B cell (primary cell): ENCODE data around the gene ZNF311. TPM values are rescaled to one million over a fixed set of nuclear protein-coding genes. Genes with fewer than 3 reads are reported as not detected.

Source experiments
- ATAC-seq: fragments of 200-7000 bp; cut with Tn5 transposase; one replicate; pipeline ENCODE4 v1.10.0; 2021; ENCODE audit warnings: low read depth, mild to moderate bottlenecking, moderate number of reproducible peaks, moderate library complexity
- CTCF ChIA-PET: fragments of 350-600 bp; sonication (Branson Sonifier 250); formaldehyde crosslinking; loops from one replicate; lab custom pipeline; 2021; ENCODE audit warnings: antibody characterized with exemption, inconsistent platforms; lab: Charles Lee
- POLR2A ChIA-PET: fragments of 350-600 bp; sonication (Branson Sonifier 250); formaldehyde crosslinking; loops from one replicate; lab custom pipeline; 2021; ENCODE audit warnings: antibody characterized with exemption; lab: Charles Lee
- DNase-seq: peaks from one replicate; pipeline ENCODE4 v3.0.0; 2013
- H2AFZ ChIP-seq: 2 replicates; pipeline ENCODE4 v1.6.1; 2012; ENCODE audit warnings: mild to moderate bottlenecking, low read depth, low read length; ENCODE audit not compliant: insufficient read depth, poor library complexity, severe bottlenecking
- H3K27ac ChIP-seq, 2 donors: 1 replicate in 1 of 2; 2 replicates in 1 of 2; pipeline ENCODE4 v1.5.1; 2012 to 2013; ENCODE audit warnings: low read length in 2 of 2, mild to moderate bottlenecking in 2 of 2, moderate library complexity in 1 of 2
- H3K27me3 ChIP-seq, 4 experiments: fragments of 200-600 bp in 1 of 4; sonication (generic) in 1 of 4; replicated peaks in 1 of 4; 1 replicate in 2 of 4; 2 replicates in 2 of 4; pipeline versions ENCODE4 v1.6.1 to v1.7.0; 2013 to 2016; ENCODE audit warnings: low read length in 3 of 4, mild to moderate bottlenecking in 2 of 4, mixed read lengths in 1 of 4, moderate library complexity in 1 of 4; ENCODE audit not compliant: insufficient read depth in 4 of 4, control insufficient read depth in 3 of 4; ENCODE audit errors: control extremely low read depth in 1 of 4
- H3K36me3 ChIP-seq, 2 experiments: replicated peaks in 1 of 2; 1 replicate in 1 of 2; 2 replicates in 1 of 2; pipeline versions ENCODE4 v1.6.1 to v1.7.1; 2013; ENCODE audit warnings: low read length in 1 of 2; ENCODE audit not compliant: insufficient read depth in 2 of 2, control insufficient read depth in 1 of 2; ENCODE audit errors: control extremely low read depth in 1 of 2, extremely low read depth in 1 of 2
- H3K4me1 ChIP-seq, 2 donors: fragments of 200-600 bp in 1 of 2; sonication (generic) in 1 of 2; 1 replicate in 1 of 2; 2 replicates in 1 of 2; pipeline versions ENCODE4 v1.5.1 to v1.6.1; 2013 to 2017; ENCODE audit warnings: low read length in 2 of 2; ENCODE audit not compliant: control insufficient read depth in 2 of 2, insufficient read depth in 2 of 2
- H3K4me2 ChIP-seq: replicated peaks from 2 replicates; pipeline ENCODE3; 2012; ENCODE audit warnings: mild to moderate bottlenecking, low read depth, low read length; ENCODE audit not compliant: poor library complexity, severe bottlenecking
- H3K4me3 ChIP-seq, 5 experiments: fragments of 200-600 bp in 1 of 5; sonication (generic) in 1 of 5; 1 replicate in 3 of 5; 2 replicates in 2 of 5; pipeline versions ENCODE4 v1.5.1 to v1.7.0; 2011 to 2016; ENCODE audit warnings: low read length in 4 of 5, mild to moderate bottlenecking in 4 of 5, low read depth in 2 of 5, control low read depth in 1 of 5, moderate library complexity in 1 of 5; ENCODE audit not compliant: insufficient read depth in 1 of 5; ENCODE audit errors: control extremely low read depth in 1 of 5, extremely low read depth in 1 of 5
- H3K79me2 ChIP-seq: fragments of 200-600 bp; sonication (generic); one replicate; pipeline ENCODE4 v1.6.0; 2016; ENCODE audit warnings: low read length; ENCODE audit not compliant: control insufficient read depth, insufficient read depth
- H3K9ac ChIP-seq: fragments of 200-600 bp; sonication (generic); 2 replicates; pipeline ENCODE4 v1.6.1; 2017; ENCODE audit warnings: mild to moderate bottlenecking, low read length, moderate library complexity
- H3K9me3 ChIP-seq, 3 donors: one replicate each; pipeline versions ENCODE4 v1.6.1 to v1.7.1; 2013; ENCODE audit warnings: low read length in 2 of 3; ENCODE audit not compliant: control insufficient read depth in 2 of 3, insufficient read depth in 1 of 3; ENCODE audit errors: control extremely low read depth in 1 of 3
- H4K20me1 ChIP-seq: 2 replicates; pipeline ENCODE4 v1.6.0; 2012; ENCODE audit warnings: mild to moderate bottlenecking, low read length; ENCODE audit not compliant: insufficient read depth, control insufficient read depth, poor library complexity, severe bottlenecking
- H3K27ac Mint-ChIP-seq: one replicate; pipeline ENCODE4 v1.8.0; 2021; ENCODE audit warnings: mixed read lengths
- H3K27me3 Mint-ChIP-seq: one replicate; pipeline ENCODE4 v1.8.0; 2021; ENCODE audit warnings: mixed read lengths
- H3K4me1 Mint-ChIP-seq: one replicate; pipeline ENCODE4 v1.8.0; 2021; ENCODE audit warnings: mixed read lengths
- H3K4me3 Mint-ChIP-seq: one replicate; pipeline ENCODE4 v1.8.0; 2021; ENCODE audit warnings: mixed read lengths
- H3K9me3 Mint-ChIP-seq: one replicate; pipeline ENCODE4 v1.8.0; 2022; ENCODE audit warnings: mixed read lengths; ENCODE audit not compliant: insufficient read depth
- EZH2 ChIP-seq: IDR thresholded peaks from 2 replicates; pipeline ENCODE4 v1.6.1; 2012; ENCODE audit warnings: borderline replicate concordance, low read depth, mild to moderate bottlenecking, moderate library complexity, low read length; ENCODE audit not compliant: insufficient read depth, poor library complexity, severe bottlenecking
- WGBS: methylation state at CpG from one replicate; pipeline ENCODE4 v1.1.5; 2013; ENCODE audit warnings: missing lambda C conversion rate; ENCODE audit not compliant: insufficient coverage; 5-methylcytosine and 5-hydroxymethylcytosine counted together
- intact Hi-C: fragments of 100-400 bp; cut with micrococcal nuclease; formaldehyde crosslinking; loops from one replicate; pipeline ENCODE4 v1.10.0; 2022
- polyA plus RNA-seq: library from polyadenylated mRNA; depleted of rRNA; stranded (reverse); fragments of >200 nt; gene quantifications from 2 replicates; pipeline ENCODE4 v1.2.3, GENCODE V29; 2012
- total RNA-seq, 2 donors: library from RNA; stranded (reverse); fragments of 120-200 nt in 1 of 2; gene quantifications; 1 replicate in 1 of 2; 2 replicates in 1 of 2; pipeline versions ENCODE4 v1.2.3 to v1.2.4, GENCODE V29; 2013 to 2022
- TF ChIP-seq, protein P1 (sequence below): fragments of 200-600 bp; IDR thresholded peaks from one replicate; pipeline ENCODE4 v1.8.0; 2022; ENCODE audit warnings: antibody characterized with exemption, mild to moderate bottlenecking

Gene ZNF311
- total and polyA plus RNA-seq, 2 donors (not counting 1 experiment from before 2014, with no cell fraction given) = 0.17 TPM; not detected in 1

- H3K4me1 Mint-ChIP-seq = peaks cover 55% of the 10 kb centered on the region
- no peaks in the 10 kb centered on the region for H4K20me1 ChIP-seq
- intact Hi-C loops = loop anchor here (1.0 to 5.0 kb wide), 6 partner anchors 58 to 1294 kb away; partner anchors contain the start of gene TRIM27
- H2AFZ ChIP-seq = peak overlapping the region; percentile 30
- peak; percentile 48 for ATAC-seq
- peak overlapping the region; percentile 96 for H3K27ac Mint-ChIP-seq
- peak; percentile 78 for DNase-seq
- H3K4me2 ChIP-seq = peak overlapping the region; percentile 70
- no peak overlapping the region for H3K27ac ChIP-seq
- peak overlapping the region; percentile 93 for H3K4me3 Mint-ChIP-seq
- peak overlapping the region; percentile 67 to 97 (median 75) for H3K4me3 ChIP-seq
- H3K79me2 ChIP-seq = no peaks in the 10 kb centered on the region
- CTCF ChIA-PET = interaction anchor here (0.6 to 3.2 kb wide), 10 partner anchors 17 to 1293 kb away, joined by 3 to 34 read pairs (median 4); no protein-coding TSS in a partner anchor
- POLR2A ChIA-PET = interaction anchor here (1.1 kb wide), 1 partner anchor 58 kb away, joined by 4 read pairs; no protein-coding TSS in a partner anchor
- H3K27me3 ChIP-seq = peaks cover 0 to 21% (median 9%) of the 10 kb centered on the region in 4 experiments
- peak overlapping the region; percentile 69 for H3K9ac ChIP-seq
- no peaks in the 10 kb centered on the region for H3K36me3 ChIP-seq
- peaks cover 25% of the 10 kb centered on the region for H3K27me3 Mint-ChIP-seq
- no peaks in the 10 kb centered on the region for H3K9me3 Mint-ChIP-seq
- H3K4me1 ChIP-seq = peaks cover 37 to 38% of the 10 kb centered on the region in 2 donors
- TF ChIP-seq, protein P1, sequence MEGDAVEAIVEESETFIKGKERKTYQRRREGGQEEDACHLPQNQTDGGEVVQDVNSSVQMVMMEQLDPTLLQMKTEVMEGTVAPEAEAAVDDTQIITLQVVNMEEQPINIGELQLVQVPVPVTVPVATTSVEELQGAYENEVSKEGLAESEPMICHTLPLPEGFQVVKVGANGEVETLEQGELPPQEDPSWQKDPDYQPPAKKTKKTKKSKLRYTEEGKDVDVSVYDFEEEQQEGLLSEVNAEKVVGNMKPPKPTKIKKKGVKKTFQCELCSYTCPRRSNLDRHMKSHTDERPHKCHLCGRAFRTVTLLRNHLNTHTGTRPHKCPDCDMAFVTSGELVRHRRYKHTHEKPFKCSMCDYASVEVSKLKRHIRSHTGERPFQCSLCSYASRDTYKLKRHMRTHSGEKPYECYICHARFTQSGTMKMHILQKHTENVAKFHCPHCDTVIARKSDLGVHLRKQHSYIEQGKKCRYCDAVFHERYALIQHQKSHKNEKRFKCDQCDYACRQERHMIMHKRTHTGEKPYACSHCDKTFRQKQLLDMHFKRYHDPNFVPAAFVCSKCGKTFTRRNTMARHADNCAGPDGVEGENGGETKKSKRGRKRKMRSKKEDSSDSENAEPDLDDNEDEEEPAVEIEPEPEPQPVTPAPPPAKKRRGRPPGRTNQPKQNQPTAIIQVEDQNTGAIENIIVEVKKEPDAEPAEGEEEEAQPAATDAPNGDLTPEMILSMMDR = peak; percentile 28
- no peak for TF ChIP-seq EZH2
- H3K9me3 ChIP-seq = peaks cover 0 to 19% (median 1%) of the 10 kb centered on the region in 3 donors
- WGBS = under 1% methylated on average over 9 of the region's 16 CpGs
These were observed 24.2 kb downstream of the ZNF311 start for GRCh38 chr6:28980852-28981430.
